ENCODE results near the gene SYMPK. TPM values are rescaled to one million over a fixed set of nuclear protein-coding genes. Genes with fewer than 3 reads are reported as not detected.
A peak's percentile ranks its signal among the peaks of the same experiment; 100 is the strongest.

The SYMPK gene
- polyA plus RNA-seq, 1 of the 3 experiments (the other 2 are of a cell fraction): 92.7 TPM

DNA sequence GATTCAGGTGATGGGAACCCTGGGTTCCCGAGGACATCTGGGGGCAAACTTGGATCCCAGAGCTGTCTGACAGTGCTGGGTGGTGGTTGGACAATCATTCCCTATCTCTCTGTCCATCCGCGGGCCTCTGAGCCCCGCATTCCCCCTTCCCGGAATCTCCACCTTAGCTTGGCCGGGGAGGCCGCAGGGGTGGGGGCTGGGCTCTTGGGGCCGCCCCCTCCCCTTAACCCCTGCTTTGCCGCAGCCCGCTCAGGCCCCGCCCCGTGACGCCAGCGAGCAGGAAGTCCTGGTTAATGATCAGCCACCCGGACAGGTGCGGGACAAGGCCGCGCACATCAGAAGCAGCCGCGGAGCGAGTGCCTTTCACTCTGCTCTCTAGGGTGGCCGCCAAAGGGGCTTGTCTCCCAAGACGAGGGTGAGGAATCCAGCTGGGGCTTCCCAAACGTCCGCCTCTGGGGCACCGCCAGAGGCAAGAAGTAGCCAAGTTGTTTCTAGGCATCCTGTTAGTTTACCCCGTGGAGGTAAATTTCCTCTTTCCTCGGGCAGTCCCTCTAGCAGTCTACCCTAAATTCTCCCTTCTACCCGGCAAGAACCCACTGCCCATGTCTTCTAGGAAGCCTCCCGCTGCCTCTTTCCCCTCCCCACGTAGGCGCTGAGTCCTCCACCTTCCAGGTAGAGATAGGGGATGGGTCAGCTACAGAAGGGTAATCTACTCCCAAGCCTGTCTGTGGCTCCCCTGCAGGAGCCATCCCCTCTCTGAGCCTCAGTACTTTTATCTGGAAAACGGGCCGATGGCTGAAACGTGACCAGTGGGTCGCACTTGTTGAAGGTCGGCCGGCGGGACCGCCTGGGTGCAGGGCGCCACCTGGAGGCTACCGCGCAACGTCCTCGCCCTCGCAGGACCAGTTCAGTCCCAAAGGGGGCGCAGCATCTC lies 20.0 kb upstream of the SYMPK start (continued):
- TF ChIP-seq ZBTB33 (IDR thresholded peaks at IDR 0.05; ENCODE audit: borderline replicate concordance, low read depth): no peak
- no peak for TF ChIP-seq RFX5 (IDR thresholded peaks at IDR 0.05; ENCODE audit: low read length)
- no peak for TF ChIP-seq NRF1 (IDR thresholded peaks at IDR 0.05; ENCODE audit: low read depth, low read length)
- no peak for TF ChIP-seq USF2 (IDR thresholded peaks at IDR 0.05; ENCODE audit: borderline replicate concordance, low read depth, low read length)
- no peak for TF ChIP-seq JUND (IDR thresholded peaks at IDR 0.05)
- no peak for TF ChIP-seq GABPA (IDR thresholded peaks at IDR 0.05; ENCODE audit: low read depth)
- no peak for TF ChIP-seq RXRA (IDR thresholded peaks at IDR 0.05; ENCODE audit: borderline replicate concordance, low read depth)
- TF ChIP-seq NFIC (IDR thresholded peaks at IDR 0.05; ENCODE audit: borderline replicate concordance): no peak
- TF ChIP-seq IRF3 (IDR thresholded peaks at IDR 0.05; ENCODE audit: low read depth, low read length): no peak
- TF ChIP-seq CHD2 (IDR thresholded peaks at IDR 0.05; ENCODE audit: low read length, partially characterized antibody): peak; percentile 70
- TF ChIP-seq SIN3A (IDR thresholded peaks at IDR 0.05; ENCODE audit: borderline replicate concordance, low read depth, low read length): no peak
- no peak for TF ChIP-seq TCF12 (IDR thresholded peaks at IDR 0.05)
- no peak for TF ChIP-seq EZH2phosphoT487 (IDR thresholded peaks at IDR 0.05; ENCODE audit: borderline replicate concordance, low read depth)
- TF ChIP-seq RAD21 (IDR thresholded peaks at IDR 0.05; ENCODE audit: low read length): peak; percentile 74
- TF ChIP-seq TAF1 (IDR thresholded peaks at IDR 0.05; ENCODE audit: borderline replicate concordance, low read depth, low read length): peak; percentile 11; the same call in 1 of the 2 replicates
- TF ChIP-seq GATA2 (CRISPR knock-in tag; IDR thresholded peaks at IDR 0.05): no peak

All from SK-N-SH (cell line).